HepG2 (cell line): ENCODE data around the gene PDE3B.

Experiments used
- ESRRA ChIP-seq: sonication (generic); formaldehyde crosslinking; IDR thresholded peaks from 2 replicates; pipeline ENCODE4 v1.5.1; 2020; ENCODE audit warnings: mild to moderate bottlenecking, low read depth, missing genetic modification reagents
- EZH2 ChIP-seq: conservative IDR thresholded peaks from 2 replicates; pipeline ENCODE4 v1.6.1; 2012; ENCODE audit warnings: mild to moderate bottlenecking, low read depth, low read length, moderate library complexity
- NR2F2 ChIP-seq: IDR thresholded peaks from 2 replicates; pipeline ENCODE4 v1.6.1; 2012; ENCODE audit warnings: low read depth, inconsistent platforms, borderline replicate concordance
- ZNF138 ChIP-seq: sonication (generic); formaldehyde crosslinking; IDR thresholded peaks from 2 replicates; pipeline ENCODE4 v1.5.0; 2020; ENCODE audit warnings: mild to moderate bottlenecking, low read depth, missing genetic modification reagents
- TF ChIP-seq, protein P1 (sequence below): IDR thresholded peaks from 2 replicates; pipeline ENCODE4 v1.6.1; 2012; ENCODE audit warnings: inconsistent platforms
- TF ChIP-seq, protein P2 (sequence below): sonication (generic); formaldehyde crosslinking; IDR thresholded peaks from 2 replicates; pipeline ENCODE4 v1.5.0; 2020; ENCODE audit warnings: mild to moderate bottlenecking, missing genetic modification reagents, moderate library complexity

DNA sequence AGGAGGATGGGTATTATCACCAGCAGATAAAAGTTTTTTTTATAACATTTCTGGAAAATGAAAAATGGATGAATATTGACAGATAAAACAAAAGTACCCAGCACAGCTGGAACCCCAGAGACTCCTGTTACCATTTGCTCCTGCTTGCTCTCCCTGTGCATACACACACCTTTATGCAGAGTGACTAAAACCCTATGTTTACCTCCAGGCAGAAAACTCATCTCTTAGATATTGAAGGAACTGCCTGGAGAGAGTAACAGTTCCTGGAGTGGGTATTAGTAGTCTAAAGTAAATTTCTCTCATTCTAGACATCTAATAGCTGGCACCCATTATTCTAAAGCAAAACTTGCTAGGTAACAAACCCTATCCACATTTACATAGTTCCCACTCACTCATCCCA is 210.5 kb downstream of the PDE3B start:
- TF ChIP-seq, protein P1, sequence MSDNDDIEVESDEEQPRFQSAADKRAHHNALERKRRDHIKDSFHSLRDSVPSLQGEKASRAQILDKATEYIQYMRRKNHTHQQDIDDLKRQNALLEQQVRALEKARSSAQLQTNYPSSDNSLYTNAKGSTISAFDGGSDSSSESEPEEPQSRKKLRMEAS, result no peak
- TF ChIP-seq NR2F2, result no peak
- TF ChIP-seq EZH2, result no peak
- no peak for TF ChIP-seq ZNF138 (CRISPR knock-in tag)
- TF ChIP-seq ESRRA (CRISPR knock-in tag), result no peak
- TF ChIP-seq, protein P2, sequence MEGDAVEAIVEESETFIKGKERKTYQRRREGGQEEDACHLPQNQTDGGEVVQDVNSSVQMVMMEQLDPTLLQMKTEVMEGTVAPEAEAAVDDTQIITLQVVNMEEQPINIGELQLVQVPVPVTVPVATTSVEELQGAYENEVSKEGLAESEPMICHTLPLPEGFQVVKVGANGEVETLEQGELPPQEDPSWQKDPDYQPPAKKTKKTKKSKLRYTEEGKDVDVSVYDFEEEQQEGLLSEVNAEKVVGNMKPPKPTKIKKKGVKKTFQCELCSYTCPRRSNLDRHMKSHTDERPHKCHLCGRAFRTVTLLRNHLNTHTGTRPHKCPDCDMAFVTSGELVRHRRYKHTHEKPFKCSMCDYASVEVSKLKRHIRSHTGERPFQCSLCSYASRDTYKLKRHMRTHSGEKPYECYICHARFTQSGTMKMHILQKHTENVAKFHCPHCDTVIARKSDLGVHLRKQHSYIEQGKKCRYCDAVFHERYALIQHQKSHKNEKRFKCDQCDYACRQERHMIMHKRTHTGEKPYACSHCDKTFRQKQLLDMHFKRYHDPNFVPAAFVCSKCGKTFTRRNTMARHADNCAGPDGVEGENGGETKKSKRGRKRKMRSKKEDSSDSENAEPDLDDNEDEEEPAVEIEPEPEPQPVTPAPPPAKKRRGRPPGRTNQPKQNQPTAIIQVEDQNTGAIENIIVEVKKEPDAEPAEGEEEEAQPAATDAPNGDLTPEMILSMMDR (CRISPR knock-in tag), result no peak
